22Rv1 (cell line): Measurements from ENCODE around the gene TUT4.

Experiments
- CTCF ChIP-seq: fragments of 450-650 bp; IDR thresholded peaks from 2 replicates; pipeline ENCODE4 v1.5.1; 2017; ENCODE audit warnings: mild to moderate bottlenecking
- ZFX ChIP-seq: fragments of 450-650 bp; IDR thresholded peaks from 2 replicates; pipeline ENCODE4 v1.6.1; 2017; ENCODE audit warnings: antibody characterized with exemption, borderline replicate concordance

DNA sequence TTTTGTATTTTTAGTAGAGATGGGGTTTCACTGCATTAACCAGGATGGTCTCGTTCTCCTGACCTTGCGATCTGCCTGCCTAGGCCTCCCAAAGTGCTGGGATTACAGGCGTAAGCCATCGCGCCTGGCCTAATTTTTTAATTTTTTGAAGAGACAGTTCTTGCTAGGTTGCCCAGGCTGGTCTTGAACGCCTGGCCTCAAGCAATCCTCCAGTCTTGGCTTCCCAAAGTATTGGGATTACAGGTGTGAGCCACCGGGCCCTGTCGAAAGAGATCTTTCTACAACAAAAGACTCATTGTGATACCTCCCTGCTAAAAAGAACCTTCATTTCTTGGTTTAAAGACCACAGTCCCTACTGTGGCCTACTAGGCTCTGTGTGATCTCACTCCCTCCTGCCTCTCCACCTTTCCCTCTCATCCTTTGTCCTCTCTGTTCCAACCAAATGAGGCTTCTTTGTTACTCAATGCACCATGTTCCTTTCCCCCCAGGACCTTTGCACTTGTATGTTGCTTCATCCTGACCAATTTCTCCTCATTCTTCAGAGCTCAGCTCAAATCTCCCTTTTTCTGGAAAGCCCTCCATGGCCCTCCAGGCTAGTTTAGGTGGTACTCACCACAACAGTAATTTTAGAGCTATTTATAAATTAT lies 47.8 kb upstream of the TUT4 start:
- TF ChIP-seq CTCF (no peak), ZFX (no peak)
